SU-DHL-6 (cell line): ENCODE data around the gene TLL2.
A peak's percentile ranks its signal among the peaks of the same experiment; 100 is the strongest.

Source experiments
- EZH2phosphoT487 ChIP-seq: fragments of 200-600 bp; sonication (generic), shearing (Covaris generic); conservative IDR thresholded peaks from 2 replicates; pipeline ENCODE4 v1.6.1; 2018; ENCODE audit warnings: mild to moderate bottlenecking, antibody characterized with exemption, low read length, moderate library complexity, mixed read lengths
- TF ChIP-seq, protein P1 (sequence below): fragments of 200-600 bp; sonication (generic); IDR thresholded peaks from one replicate; pipeline ENCODE4 v1.5.1; 2017; ENCODE audit warnings: antibody characterized with exemption, mild to moderate bottlenecking, low read length, moderate library complexity; ENCODE audit not compliant: insufficient read depth, poor library complexity, severe bottlenecking

- TF ChIP-seq, protein P1, sequence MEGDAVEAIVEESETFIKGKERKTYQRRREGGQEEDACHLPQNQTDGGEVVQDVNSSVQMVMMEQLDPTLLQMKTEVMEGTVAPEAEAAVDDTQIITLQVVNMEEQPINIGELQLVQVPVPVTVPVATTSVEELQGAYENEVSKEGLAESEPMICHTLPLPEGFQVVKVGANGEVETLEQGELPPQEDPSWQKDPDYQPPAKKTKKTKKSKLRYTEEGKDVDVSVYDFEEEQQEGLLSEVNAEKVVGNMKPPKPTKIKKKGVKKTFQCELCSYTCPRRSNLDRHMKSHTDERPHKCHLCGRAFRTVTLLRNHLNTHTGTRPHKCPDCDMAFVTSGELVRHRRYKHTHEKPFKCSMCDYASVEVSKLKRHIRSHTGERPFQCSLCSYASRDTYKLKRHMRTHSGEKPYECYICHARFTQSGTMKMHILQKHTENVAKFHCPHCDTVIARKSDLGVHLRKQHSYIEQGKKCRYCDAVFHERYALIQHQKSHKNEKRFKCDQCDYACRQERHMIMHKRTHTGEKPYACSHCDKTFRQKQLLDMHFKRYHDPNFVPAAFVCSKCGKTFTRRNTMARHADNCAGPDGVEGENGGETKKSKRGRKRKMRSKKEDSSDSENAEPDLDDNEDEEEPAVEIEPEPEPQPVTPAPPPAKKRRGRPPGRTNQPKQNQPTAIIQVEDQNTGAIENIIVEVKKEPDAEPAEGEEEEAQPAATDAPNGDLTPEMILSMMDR: peak; percentile 73
- TF ChIP-seq EZH2phosphoT487: no peak
Observed at GRCh38 chr10:96370584-96371157, 143.1 kb downstream of the TLL2 start.
